ENCODE results near the gene BRD9.
"Not testable (repeated sequence)": the region's sequence is repeated elsewhere in the genome, so short reads cannot be mapped to it uniquely, and the experiment has no call there.

The BRD9 gene

GRCh38 chr5:902129-902916 lies 9.7 kb upstream of the BRD9 start:
- no peak for DNase-seq

DNA sequence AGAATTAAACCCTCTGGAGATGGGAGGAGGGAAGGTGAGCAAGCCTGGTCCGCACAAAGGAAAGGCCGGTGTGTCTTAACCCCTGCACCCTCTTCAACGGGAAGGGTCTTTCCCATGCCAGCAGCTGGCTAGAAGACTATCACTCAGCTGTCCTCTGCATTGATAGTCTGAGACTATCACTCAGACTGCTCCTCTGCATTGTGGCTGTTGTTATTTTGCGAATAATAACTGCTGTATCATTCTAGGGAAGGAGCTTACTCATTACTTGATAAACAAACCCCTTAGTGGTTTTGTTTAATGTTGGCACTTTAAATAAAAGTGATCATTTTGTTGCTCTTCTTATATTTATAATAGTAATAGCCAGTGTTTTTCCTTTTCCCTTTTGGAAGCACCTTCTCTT lies 8.2 kb upstream of the BRD9 start:
- DNase-seq: no peak

DNA sequence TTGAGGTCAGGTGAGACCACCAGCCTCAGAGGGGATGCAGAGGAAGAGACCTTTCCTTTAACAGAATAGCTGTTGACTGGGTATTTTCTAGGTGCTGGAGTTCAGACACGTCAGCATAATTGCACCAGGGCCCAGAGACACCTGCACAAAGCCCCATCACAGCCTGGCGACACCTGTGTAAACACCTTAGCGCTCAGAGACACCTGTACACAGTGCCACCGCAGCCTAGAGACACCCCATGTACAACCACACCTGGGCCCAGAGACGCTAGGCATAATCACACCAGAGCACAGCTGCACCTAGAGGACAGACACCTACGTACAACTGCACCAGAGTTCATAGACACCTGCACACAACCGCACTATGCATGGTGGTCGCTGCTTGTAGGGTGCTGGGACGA lies 1.1 kb upstream of the BRD9 start:
- DNase-seq: no peak

DNA sequence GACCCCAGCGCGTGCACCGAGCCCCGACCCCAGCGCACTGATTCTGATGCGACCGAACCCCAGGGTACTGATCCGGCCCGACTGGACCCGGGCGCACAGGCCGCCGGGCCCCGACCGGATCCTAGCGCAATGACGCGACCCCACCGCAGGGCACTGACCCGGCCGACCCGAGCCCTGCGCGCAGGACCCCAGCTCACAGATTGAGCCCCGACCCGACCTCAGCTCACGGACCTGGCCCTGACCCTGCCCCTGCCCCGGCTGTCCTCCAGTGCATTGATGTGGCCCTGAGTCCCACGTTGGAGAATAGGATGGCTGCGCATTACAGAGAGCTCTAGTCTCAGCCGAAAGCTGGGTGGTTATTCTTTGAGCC lies 521 bp upstream of the BRD9 start:
- DNase-seq: no peak

GRCh38 chr5:891837-892393 lies 686 bp downstream of the BRD9 start:
- no peak for DNase-seq

- no peak for DNase-seq
These were observed 1.3 kb downstream of the BRD9 start for GRCh38 chr5:891117-891836.

GRCh38 chr5:889075-889710 lies 3.4 kb downstream of the BRD9 start:
- no peak for DNase-seq

DNA sequence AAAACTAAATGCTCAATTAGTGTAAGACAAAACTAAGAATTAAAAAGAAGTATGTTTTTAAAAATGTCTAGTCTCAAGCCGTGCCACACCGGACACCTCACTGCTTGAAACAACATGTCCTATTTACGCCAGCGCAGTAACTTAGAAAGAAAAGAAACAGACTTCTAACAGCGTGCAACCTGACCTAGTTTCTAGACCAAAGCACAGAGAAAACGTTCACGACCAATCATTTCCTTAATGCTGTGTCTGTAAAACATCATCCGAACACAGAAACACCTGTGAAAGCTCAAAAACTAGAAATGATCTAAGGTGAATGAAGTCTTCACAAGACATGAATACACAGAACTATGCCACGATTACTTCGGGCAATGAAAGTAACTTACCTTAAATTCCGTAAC lies 4.0 kb downstream of the BRD9 start:
- DNase-seq: no peak

DNA sequence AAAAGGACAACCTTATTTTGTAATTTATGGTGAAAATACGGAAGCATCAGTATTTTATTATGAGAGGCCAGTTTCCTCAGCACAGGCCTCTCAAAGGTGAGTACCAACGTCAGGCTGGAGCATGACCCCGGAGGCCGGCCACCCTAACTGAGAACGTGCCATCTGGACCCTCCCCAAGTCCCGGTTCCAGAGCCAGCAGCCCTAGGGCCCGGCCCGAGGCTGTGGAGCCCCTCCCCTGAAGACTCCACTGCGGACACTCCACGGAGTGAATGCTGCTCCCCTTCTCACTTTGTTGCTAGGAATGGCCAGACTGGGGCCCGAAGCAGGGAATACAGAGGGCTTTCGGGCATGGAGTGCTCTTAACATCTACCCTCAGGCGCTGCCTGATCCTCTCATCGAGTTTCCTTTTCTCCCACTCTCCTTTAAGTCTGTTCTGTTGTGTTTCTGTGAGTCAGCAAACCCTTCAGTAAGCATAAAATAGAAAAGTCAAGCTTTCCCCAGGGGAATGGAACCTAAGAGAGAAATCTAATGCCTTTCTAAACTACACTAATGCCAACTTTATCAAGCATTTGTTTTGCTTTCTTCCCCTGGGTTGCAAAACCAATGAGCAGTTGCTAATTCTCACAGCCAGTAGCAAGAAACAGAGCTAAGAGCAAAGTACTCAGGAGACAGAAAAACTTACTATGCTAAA lies 4.5 kb downstream of the BRD9 start:
- DNase-seq: no peak

DNA sequence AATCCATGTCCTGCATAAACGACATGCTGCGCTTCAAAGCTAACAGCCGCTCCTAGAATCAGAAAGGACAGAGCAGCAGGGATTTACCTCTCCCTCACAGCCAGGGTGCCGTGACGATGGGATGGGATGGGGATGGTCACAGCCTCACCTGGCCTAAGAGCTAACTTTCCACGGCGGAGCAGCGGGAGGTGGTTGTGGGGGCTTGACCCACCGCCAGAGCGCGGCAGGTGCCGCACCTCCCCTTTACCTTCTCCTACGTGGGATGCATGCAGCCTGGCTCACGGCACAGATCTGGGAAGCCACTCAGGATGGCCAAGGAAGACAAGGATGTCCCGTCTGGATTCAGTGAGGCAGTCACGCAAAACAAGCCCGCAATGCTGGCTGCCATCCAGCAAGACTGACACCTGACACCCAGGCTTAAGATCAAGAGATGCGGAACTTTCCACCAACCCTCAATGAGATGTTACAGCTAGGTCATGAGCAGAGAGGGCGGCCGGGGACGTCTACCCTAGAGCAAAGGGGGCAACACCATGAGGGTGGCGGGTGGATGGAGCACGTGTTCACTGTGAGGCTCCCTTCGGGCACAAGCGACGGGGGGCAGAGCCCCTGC lies 5.8 kb downstream of the BRD9 start:
- no peak for DNase-seq

DNA sequence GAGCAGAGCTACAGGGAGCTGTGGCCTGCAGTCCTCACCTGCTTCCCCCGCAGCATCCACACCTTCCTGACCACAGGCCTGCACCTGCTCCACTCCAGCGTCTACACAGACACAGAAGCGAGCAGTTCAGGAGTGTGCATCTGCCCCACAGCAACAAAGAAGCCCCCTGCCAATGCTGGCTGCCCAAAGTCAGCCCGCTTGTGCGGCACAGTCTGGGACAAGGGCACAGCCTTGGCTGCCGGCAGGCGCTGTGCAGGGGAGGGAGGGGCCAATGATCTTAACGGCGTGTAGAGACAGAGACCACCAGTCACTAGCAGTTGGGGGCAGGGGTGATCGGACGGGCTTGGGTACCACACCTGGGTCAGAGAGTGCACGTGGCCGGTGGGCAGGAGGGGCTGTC lies 6.6 kb downstream of the BRD9 start:
- DNase-seq: no peak

DNA sequence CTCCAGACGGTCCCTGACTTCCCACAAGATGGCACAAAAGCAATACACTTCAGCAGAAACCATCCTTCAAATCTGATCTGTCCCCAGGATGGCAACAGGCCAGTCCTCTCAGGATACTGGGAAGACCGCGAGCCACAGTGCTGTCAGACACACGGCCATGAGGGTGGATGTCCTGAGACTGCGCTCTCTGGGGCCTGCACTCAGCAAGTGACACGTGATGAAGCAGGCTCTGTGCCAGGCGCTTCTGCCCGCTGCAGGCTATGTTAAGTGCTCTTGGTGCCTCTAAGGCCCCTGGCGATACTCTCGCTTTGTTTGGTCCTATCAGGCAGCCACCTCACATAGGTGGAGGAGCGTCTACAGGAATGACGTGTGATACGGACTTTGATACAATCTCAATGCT lies 7.1 kb downstream of the BRD9 start:
- DNase-seq: no peak

GRCh38 chr5:885127-885442 lies 7.5 kb downstream of the BRD9 start:
- DNase-seq: no peak

DNA sequence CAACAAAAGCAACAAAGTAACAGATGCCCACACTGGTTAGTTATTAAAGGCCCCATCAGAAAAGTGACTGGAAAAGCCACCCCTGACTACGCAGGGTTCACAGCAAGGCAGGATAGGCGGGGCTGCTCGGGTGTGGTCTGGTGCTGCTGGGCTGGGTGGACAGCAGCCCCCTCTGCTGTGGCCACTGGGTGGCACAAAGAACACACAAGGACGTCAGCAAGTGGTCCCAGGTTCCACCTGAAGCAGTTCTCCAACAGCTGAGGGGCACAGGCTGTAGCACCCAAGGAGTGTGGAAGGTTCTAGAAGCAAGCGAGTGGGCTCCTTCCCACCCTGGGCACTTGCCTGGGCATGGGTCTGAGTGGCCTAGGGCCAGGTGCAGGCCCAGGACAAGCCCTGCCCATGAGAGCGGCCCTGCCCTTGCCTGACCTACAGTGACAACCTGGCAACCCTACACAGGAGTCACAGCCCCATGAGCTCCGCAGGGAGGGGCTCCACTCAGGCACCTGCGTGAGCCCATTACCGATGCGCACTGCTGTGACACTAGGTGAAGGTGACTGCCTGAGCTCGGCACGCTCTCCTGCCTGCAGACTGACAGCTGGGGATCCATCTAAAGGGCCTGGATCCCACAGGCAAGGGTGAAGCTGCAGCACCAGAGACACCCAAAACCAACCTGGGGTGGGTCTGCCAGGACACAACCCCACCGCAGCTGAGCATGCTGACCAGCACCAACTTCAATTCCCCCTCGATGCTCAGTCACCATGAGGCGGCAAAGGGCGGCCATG lies 8.1 kb downstream of the BRD9 start:
- DNase-seq: no peak

GRCh38 chr5:883475-884181 lies 9.0 kb downstream of the BRD9 start:
- no peak for DNase-seq

GRCh38 chr5:882253-883183 lies 10.1 kb downstream of the BRD9 start:
- no peak for DNase-seq

DNA sequence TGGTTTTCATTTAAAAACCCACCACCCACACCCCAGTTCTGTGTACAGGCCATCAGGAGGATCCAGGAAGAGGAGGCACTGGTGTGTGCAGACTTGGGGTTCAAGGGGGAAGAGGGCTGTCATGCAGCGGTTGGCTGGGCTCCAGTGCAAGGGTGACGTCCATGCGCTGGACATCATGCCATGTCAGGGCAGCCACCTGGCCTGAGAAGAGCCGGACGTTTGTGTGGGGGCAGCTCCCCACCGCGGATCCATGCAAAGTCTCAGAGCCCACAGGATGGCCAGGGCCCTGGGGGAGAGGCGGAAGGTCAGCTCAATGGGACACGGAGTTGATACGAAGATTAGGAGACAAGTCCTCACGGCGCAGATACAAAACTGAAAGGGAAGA lies 11.1 kb downstream of the BRD9 start:
- DNase-seq: no peak

GRCh38 chr5:880816-881550 lies 11.6 kb downstream of the BRD9 start:
- DNase-seq: no peak

GRCh38 chr5:878677-879076 lies 13.9 kb downstream of the BRD9 start:
- not testable (repeated sequence) for DNase-seq

- no peak for DNase-seq
These were observed 14.5 kb downstream of the BRD9 start for GRCh38 chr5:878125-878524.
